Uterus (tissue), 2 donors: Measurements from ENCODE around the gene CPOX.

Source experiments
- POLR2A ChIP-seq, 2 donors: fragments of 450-650 bp; IDR thresholded peaks; one replicate each; pipeline ENCODE4 v1.6.1; 2016; ENCODE audit warnings: antibody characterized with exemption in 2 of 2, mild to moderate bottlenecking in 1 of 2, moderate library complexity in 1 of 2
- TF ChIP-seq, protein P1 (sequence below), 4 experiments: fragments of 200-600 bp in 2 of 4; fragments of 450-650 bp in 2 of 4; sonication (generic) in 2 of 4; IDR thresholded peaks; one replicate each; pipeline ENCODE4 v1.5.1; 2016 to 2019; ENCODE audit warnings: antibody characterized with exemption in 4 of 4, mild to moderate bottlenecking in 2 of 4, moderate library complexity in 1 of 4

DNA sequence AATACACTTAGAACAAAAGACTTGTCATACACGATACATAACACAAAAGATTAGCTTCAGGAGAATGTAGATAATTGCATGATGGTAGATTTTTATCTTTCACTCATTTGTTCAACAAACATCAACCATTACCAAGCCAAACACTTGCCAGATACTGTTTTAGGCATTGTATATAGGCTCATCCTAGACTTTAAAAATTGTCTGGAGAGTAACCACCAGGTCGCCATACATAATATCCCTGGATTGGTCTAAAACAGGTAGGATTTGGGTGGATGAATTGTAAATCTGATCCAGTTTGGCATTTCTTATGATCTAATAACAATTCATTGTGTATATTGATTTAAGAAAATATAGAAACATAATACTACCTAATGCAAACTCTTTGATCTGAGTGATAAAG, 38.8 kb downstream of the CPOX start:
- TF ChIP-seq, protein P1, sequence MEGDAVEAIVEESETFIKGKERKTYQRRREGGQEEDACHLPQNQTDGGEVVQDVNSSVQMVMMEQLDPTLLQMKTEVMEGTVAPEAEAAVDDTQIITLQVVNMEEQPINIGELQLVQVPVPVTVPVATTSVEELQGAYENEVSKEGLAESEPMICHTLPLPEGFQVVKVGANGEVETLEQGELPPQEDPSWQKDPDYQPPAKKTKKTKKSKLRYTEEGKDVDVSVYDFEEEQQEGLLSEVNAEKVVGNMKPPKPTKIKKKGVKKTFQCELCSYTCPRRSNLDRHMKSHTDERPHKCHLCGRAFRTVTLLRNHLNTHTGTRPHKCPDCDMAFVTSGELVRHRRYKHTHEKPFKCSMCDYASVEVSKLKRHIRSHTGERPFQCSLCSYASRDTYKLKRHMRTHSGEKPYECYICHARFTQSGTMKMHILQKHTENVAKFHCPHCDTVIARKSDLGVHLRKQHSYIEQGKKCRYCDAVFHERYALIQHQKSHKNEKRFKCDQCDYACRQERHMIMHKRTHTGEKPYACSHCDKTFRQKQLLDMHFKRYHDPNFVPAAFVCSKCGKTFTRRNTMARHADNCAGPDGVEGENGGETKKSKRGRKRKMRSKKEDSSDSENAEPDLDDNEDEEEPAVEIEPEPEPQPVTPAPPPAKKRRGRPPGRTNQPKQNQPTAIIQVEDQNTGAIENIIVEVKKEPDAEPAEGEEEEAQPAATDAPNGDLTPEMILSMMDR (IDR thresholded peaks at IDR 0.05) = no peak
- no peak for TF ChIP-seq POLR2A (IDR thresholded peaks at IDR 0.05)
